ENCODE results near the gene STK11IP. TPM values are rescaled to one million over a fixed set of nuclear protein-coding genes. Genes with fewer than 3 reads are reported as not detected.

STK11IP gene
- total and polyA plus RNA-seq, 2 of the 13 experiments (the other 11 are each of a cell fraction or from before 2014, with no cell fraction given), result 12.8 to 24.0 TPM

DNA sequence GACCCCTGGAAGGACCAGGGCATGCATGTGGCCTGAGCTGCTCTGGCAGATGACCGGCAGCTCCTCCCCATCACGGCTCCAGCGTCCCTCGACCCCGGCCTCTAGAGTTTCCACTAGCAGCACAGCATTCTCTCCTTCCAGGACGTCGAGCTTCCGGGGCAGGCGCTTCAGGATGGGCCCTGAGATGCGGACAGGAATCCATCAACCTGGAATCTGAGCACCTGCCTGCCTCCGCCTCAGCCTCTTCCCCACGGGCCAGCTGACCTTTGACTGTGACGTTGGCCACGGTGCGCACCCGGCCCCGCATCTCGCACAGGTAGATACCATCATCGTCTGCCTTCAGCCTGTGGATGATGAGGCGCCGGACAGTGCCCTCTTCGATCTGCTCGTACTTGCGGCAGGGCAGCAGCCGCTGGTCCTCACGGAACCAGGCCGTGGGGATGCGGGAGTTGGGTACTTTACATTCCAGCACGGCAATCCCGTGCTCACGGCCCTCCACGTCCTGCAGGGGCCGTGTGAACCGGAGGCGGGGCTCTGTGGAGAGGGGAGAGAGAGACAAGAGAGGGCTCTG, 29.8 kb upstream of the STK11IP start (continued):
- TF ChIP-seq PRPF4 (IDR thresholded peaks at IDR 0.05; ENCODE audit: low read depth, low read length, poor library complexity, severe bottlenecking) (no peak), JUNB (CRISPR knock-in tag; IDR thresholded peaks at IDR 0.05; ENCODE audit: borderline replicate concordance) (no peak), SOX5 (CRISPR knock-in tag; IDR thresholded peaks at IDR 0.05; ENCODE audit: borderline replicate concordance) (no peak), SOX13 (IDR thresholded peaks at IDR 0.05) (no peak), SOX13 (CRISPR knock-in tag; conservative IDR thresholded peaks at IDR 0.05 in 1 of 2, IDR thresholded peaks at IDR 0.05 in 1 of 2) (no peak), KLF15 (CRISPR knock-in tag; IDR thresholded peaks at IDR 0.05; ENCODE audit: borderline replicate concordance) (no peak), AKAP8 (CRISPR knock-in tag; IDR thresholded peaks at IDR 0.05) (peak; percentile 79; the same call in 1 of the 2 replicates), CHD4 (IDR thresholded peaks at IDR 0.05; ENCODE audit: borderline replicate concordance, low read length) (no peak), TEAD3 (CRISPR knock-in tag; optimal IDR thresholded peaks at IDR 0.05; ENCODE audit: borderline replicate concordance) (peak; percentile 61), ZKSCAN1 (IDR thresholded peaks at IDR 0.05; ENCODE audit: low read length) (no peak), CEBPG (CRISPR knock-in tag; IDR thresholded peaks at IDR 0.05) (no peak), SALL2 (CRISPR knock-in tag; IDR thresholded peaks at IDR 0.05) (no peak), ZNF280D (CRISPR knock-in tag; IDR thresholded peaks at IDR 0.05) (no peak), POLR2G (IDR thresholded peaks at IDR 0.05; ENCODE audit: low read depth, low read length) (peak; percentile 78), GLI4 (CRISPR knock-in tag; IDR thresholded peaks at IDR 0.05; ENCODE audit: borderline replicate concordance) (no peak), TBP (CRISPR knock-in tag; IDR thresholded peaks at IDR 0.05) (no peak), NR2F6 (IDR thresholded peaks at IDR 0.05) (no peak), NR2F6 (CRISPR knock-in tag; IDR thresholded peaks at IDR 0.05) (no peak), NR2F2 (IDR thresholded peaks at IDR 0.05; ENCODE audit: borderline replicate concordance, low read depth) (no peak), ZFP36L2 (CRISPR knock-in tag; IDR thresholded peaks at IDR 0.05) (no peak), ZNF20 (CRISPR knock-in tag; IDR thresholded peaks at IDR 0.05) (no peak), SMARCE1 (IDR thresholded peaks at IDR 0.05; ENCODE audit: borderline replicate concordance) (no peak), ZNF292 (CRISPR knock-in tag; IDR thresholded peaks at IDR 0.05; ENCODE audit: borderline replicate concordance, low read depth) (no peak), EED (CRISPR knock-in tag; IDR thresholded peaks at IDR 0.05) (0 out of 2 replicates have a peak, but pooled peaks have one; percentile 33), LBX2 (CRISPR knock-in tag; IDR thresholded peaks at IDR 0.05; ENCODE audit: borderline replicate concordance) (no peak)
- TF ChIP-seq, protein P1, sequence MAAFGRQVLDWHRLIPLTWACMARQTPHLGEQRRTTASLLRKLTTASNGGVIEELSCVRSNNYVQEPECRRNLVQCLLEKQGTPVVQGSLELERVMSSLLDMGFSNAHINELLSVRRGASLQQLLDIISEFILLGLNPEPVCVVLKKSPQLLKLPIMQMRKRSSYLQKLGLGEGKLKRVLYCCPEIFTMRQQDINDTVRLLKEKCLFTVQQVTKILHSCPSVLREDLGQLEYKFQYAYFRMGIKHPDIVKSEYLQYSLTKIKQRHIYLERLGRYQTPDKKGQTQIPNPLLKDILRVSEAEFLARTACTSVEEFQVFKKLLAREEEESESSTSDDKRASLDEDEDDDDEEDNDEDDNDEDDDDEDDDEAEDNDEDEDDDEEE (CRISPR knock-in tag; IDR thresholded peaks at IDR 0.05), result no peak
- TF ChIP-seq, protein P2, sequence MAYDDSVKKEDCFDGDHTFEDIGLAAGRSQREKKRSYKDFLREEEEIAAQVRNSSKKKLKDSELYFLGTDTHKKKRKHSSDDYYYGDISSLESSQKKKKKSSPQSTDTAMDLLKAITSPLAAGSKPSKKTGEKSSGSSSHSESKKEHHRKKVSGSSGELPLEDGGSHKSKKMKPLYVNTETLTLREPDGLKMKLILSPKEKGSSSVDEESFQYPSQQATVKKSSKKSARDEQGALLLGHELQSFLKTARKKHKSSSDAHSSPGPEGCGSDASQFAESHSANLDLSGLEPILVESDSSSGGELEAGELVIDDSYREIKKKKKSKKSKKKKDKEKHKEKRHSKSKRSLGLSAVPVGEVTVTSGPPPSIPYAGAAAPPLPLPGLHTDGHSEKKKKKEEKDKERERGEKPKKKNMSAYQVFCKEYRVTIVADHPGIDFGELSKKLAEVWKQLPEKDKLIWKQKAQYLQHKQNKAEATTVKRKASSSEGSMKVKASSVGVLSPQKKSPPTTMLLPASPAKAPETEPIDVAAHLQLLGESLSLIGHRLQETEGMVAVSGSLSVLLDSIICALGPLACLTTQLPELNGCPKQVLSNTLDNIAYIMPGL (CRISPR knock-in tag; IDR thresholded peaks at IDR 0.05; ENCODE audit: borderline replicate concordance in 1 of 2, low read depth in 1 of 2), result no peak

All from HepG2 (cell line).